GM13976 (cell line): ENCODE measurements around the gene NKAIN2.

Experiments used
- DNase-seq: peaks from one replicate; pipeline ENCODE4 v3.0.0; 2012; ENCODE audit warnings: low spot score
- CTCF ChIP-seq: IDR thresholded peaks from 2 replicates; pipeline ENCODE4 v1.5.1; 2012; ENCODE audit warnings: borderline replicate concordance, mild to moderate bottlenecking; ENCODE audit not compliant: insufficient read depth; ENCODE audit errors: extremely low read depth, missing control alignments, control extremely low read depth
- in situ Hi-C: fragments of 300-500 bp; cut with MboI; formaldehyde crosslinking; loops from one replicate; pipeline ENCODE4 v1.12.0; 2022; ENCODE audit warnings: low sequenced_read_pairs, mixed read lengths, inconsistent platforms; ENCODE audit not compliant: unreplicated experiment

NKAIN2 gene

GRCh38 chr6:124197148-124197547 lies 393.5 kb downstream of the NKAIN2 start:
- in situ Hi-C loops: no loop called here
- TF ChIP-seq CTCF: no peak
- DNase-seq: no peak

- DNase-seq: no peak
- TF ChIP-seq CTCF: no peak
- in situ Hi-C loops: no loop called here
These were observed 395.6 kb downstream of the NKAIN2 start for GRCh38 chr6:124199286-124199685.

GRCh38 chr6:124200661-124201060 lies 397.0 kb downstream of the NKAIN2 start:
- DNase-seq: no peak
- TF ChIP-seq CTCF: no peak
- in situ Hi-C loops: no loop called here

- DNase-seq: no peak
- in situ Hi-C loops: no loop called here
- TF ChIP-seq CTCF: no peak
These were observed 399.6 kb downstream of the NKAIN2 start for GRCh38 chr6:124203101-124203811.

- no peak for TF ChIP-seq CTCF
- in situ Hi-C loops: no loop called here
- DNase-seq: no peak
These were observed 400.1 kb downstream of the NKAIN2 start for GRCh38 chr6:124203812-124204167.

GRCh38 chr6:124205921-124206320 lies 402.3 kb downstream of the NKAIN2 start:
- in situ Hi-C loops: no loop called here
- TF ChIP-seq CTCF: no peak
- no peak for DNase-seq

- in situ Hi-C loops: no loop called here
These were observed 420.1 kb downstream of the NKAIN2 start for GRCh38 chr6:124223611-124224345.

More at GRCh38 chr6:124223611-124224345, 420.1 kb downstream of the NKAIN2 start:
- DNase-seq: no peak
- TF ChIP-seq CTCF: no peak
